Measurements from ENCODE around the gene RASGEF1C. TPM values are rescaled to one million over a fixed set of nuclear protein-coding genes. Genes with fewer than 3 reads are reported as not detected.

RASGEF1C gene
- total RNA-seq, 2 experiments from 2014 or later = not detected

- CTCF ChIA-PET = no interaction called here
- peak overlapping the region; percentile 54 for H3K27ac Mint-ChIP-seq
- H3K36me3 Mint-ChIP-seq (ENCODE audit: low read depth) = no peaks in the 10 kb centered on the region
- H3K27me3 Mint-ChIP-seq = peaks cover 29% of the 10 kb centered on the region
- no peaks in the 10 kb centered on the region for H3K9me3 Mint-ChIP-seq
- no peak for DNase-seq
- peaks cover 20% of the 10 kb centered on the region for H3K4me1 Mint-ChIP-seq
- POLR2A ChIA-PET = no interaction called here
- H3K4me3 Mint-ChIP-seq = peak overlapping the region; percentile 71
These were observed 138.1 kb downstream of the RASGEF1C start for GRCh38 chr5:180070756-180071530.

DNA sequence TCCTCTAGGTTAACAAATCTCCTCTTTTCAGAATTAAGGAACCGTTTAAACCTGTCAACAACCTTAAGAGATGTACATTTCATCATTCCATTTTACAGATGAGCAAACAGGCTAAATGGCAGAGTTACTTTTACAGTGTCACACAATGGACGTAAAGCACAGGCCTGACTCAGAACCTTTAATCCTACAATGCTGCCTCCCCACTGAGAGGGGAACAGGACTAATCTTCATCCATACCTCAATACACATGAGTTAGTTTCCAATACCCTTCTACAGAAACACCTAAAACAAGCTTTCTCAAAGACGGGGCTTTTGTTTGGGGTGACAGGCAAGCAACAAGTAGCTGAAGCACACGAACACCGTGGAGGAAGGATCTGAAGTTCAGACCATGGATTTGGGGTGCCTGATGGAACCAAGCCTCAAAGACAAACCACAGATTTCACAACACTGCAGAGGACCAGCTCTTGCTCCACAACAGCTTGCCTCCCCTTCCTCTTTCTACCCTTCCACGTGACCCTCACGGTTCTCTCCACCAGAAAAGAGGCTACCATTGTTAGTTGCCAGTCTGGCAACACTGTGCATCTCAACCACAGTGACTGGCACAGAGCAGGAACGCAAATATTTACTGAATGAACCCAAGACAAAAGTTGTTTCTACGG is 139.3 kb downstream of the RASGEF1C start:
- Mint-ChIP-seq H3K36me3 (ENCODE audit: low read depth) (no peaks in the 10 kb centered on the region), H3K27me3 (peaks cover 27% of the 10 kb centered on the region), H3K9me3 (no peaks in the 10 kb centered on the region), H3K4me3 (no peak overlapping the region), H3K4me1 (peaks cover 20% of the 10 kb centered on the region), H3K27ac (no peak overlapping the region)
- ChIA-PET CTCF (no interaction called here), POLR2A (no interaction called here)
- DNase-seq = no peak

DNA sequence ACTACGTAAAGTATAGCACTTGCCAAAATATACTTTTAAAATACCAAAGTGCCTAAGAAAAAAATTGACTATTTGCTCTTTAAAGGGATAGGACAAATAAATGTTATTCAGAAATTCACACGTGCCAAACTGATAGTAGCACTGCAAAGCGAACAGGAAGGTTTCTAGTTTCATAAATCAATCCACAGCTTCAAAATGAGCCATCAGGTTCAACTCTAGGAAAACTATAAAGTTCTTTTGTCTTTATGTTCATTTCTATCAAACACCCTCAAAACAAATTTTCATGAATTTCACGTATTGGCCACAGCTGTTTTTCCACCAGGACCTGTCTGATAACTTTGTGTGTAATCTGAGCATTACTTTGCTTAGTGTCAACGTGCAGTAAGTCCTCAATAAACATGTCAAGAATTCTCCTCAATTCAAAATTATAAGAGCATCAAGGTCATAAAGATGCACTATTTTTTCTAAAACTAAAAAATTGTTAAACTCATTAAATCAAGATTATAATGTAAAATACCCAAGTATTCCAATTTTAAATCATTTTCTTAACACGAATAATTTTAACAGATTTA is 140.4 kb downstream of the RASGEF1C start:
- Mint-ChIP-seq H3K9me3 (no peaks in the 10 kb centered on the region), H3K27me3 (peaks cover 25% of the 10 kb centered on the region), H3K4me3 (no peak overlapping the region), H3K4me1 (peaks cover 20% of the 10 kb centered on the region), H3K36me3 (ENCODE audit: low read depth) (no peaks in the 10 kb centered on the region), H3K27ac (no peak overlapping the region)
- ChIA-PET POLR2A (no interaction called here), CTCF (no interaction called here)
- no peak for DNase-seq

DNA sequence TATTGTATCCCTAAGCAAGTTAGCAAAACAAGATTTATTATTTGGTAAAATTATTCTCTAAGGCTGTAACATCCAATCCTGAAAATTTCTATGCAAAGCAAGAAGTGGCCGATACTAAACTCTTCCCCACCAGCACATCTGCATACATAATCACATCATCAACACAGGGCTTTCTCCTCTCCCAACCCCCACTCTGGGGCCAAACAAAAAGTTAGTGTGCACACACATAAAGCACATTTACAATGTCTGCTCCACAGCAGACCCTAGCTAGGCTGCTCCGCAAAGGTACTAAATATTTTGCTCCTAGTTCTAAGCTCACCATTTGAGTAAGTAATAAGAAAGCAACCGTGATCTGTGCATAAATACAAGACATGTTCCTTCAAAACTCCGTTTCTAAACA is 141.0 kb downstream of the RASGEF1C start:
- H3K4me3 Mint-ChIP-seq = no peak overlapping the region
- DNase-seq = no peak
- no peak overlapping the region for H3K27ac Mint-ChIP-seq
- ChIA-PET CTCF (no interaction called here), POLR2A (no interaction called here)
- peaks cover 20% of the 10 kb centered on the region for H3K4me1 Mint-ChIP-seq
- peaks cover 25% of the 10 kb centered on the region for H3K27me3 Mint-ChIP-seq
- H3K9me3 Mint-ChIP-seq = no peaks in the 10 kb centered on the region
- H3K36me3 Mint-ChIP-seq (ENCODE audit: low read depth) = no peaks in the 10 kb centered on the region

DNA sequence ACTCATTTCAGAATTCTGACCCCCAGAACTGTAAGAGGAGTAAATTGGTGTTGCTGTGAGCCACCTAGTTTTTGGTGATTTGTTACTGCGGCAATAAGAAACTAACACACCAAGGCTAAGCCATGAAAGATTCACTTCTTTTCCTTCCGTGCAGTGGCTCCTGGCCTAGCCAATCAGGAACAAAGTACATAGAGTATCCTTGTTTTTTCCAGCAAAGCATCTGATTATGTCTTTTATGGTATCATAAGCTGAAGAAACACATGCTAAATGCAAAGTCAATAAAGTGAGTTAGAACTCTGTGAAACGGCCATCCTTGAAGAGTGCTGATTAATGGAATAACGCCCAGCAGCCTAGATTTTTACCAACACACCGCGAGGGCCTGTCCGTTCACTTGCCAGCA is 148.8 kb downstream of the RASGEF1C start:
- CTCF ChIA-PET = no interaction called here

DNA sequence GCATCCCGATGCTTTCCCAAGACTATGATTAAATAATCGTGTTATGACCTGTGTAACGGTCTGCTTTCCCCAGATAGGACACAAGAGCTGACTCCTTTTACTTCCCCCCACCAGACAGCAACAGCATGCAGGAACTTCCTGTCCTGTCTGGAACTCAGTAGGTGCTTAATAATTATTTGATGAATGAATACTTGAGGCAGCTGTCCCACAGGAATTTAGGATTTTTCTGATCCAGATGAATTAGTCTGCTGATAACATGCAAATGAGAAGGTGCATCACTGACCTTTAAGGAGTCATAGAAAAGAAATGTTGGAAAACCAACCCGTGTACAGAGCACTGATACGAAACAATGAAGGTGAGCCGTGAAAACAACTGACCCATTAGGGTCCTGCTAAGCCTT is 149.7 kb downstream of the RASGEF1C start:
- Mint-ChIP-seq H3K27ac (no peak overlapping the region), H3K4me3 (no peak overlapping the region), H3K4me1 (no peaks in the 10 kb centered on the region), H3K36me3 (ENCODE audit: low read depth) (no peaks in the 10 kb centered on the region), H3K9me3 (no peaks in the 10 kb centered on the region), H3K27me3 (no peaks in the 10 kb centered on the region)
- ChIA-PET POLR2A (no interaction called here), CTCF (no interaction called here)
- DNase-seq = no peak

More for the DNA sequence above, 148.8 kb downstream of the RASGEF1C start:
- Mint-ChIP-seq H3K27ac (no peak overlapping the region), H3K4me1 (no peaks in the 10 kb centered on the region), H3K9me3 (no peaks in the 10 kb centered on the region), H3K4me3 (no peak overlapping the region), H3K36me3 (ENCODE audit: low read depth) (no peaks in the 10 kb centered on the region), H3K27me3 (no peaks in the 10 kb centered on the region)
- no peak for DNase-seq
- POLR2A ChIA-PET = no interaction called here

GRCh38 chr5:180056153-180056552 is 152.9 kb downstream of the RASGEF1C start:
- POLR2A ChIA-PET = no interaction called here

GRCh38 chr5:180054226-180054625 is 154.8 kb downstream of the RASGEF1C start:
- ChIA-PET POLR2A (no interaction called here), CTCF (interaction anchor here (1.4 kb wide), 1 partner anchor 9 kb away, joined by 3 read pairs; no protein-coding TSS in a partner anchor)
- Mint-ChIP-seq H3K9me3 (no peaks in the 10 kb centered on the region), H3K4me3 (no peak overlapping the region), H3K27ac (no peak overlapping the region), H3K36me3 (ENCODE audit: low read depth) (no peaks in the 10 kb centered on the region), H3K27me3 (no peaks in the 10 kb centered on the region), H3K4me1 (no peaks in the 10 kb centered on the region)
- DNase-seq = no peak

More at GRCh38 chr5:180056153-180056552, 152.9 kb downstream of the RASGEF1C start:
- Mint-ChIP-seq H3K27me3 (no peaks in the 10 kb centered on the region), H3K9me3 (no peaks in the 10 kb centered on the region), H3K4me1 (no peaks in the 10 kb centered on the region), H3K4me3 (no peak overlapping the region), H3K36me3 (ENCODE audit: low read depth) (no peaks in the 10 kb centered on the region), H3K27ac (no peak overlapping the region)
- DNase-seq = no peak
- CTCF ChIA-PET = interaction anchor here (0.7 kb wide), 1 partner anchor 296 kb away, joined by 3 read pairs; no protein-coding TSS in a partner anchor

GRCh38 chr5:180053061-180053602 is 155.9 kb downstream of the RASGEF1C start:
- H3K4me1 Mint-ChIP-seq = no peaks in the 10 kb centered on the region
- ChIA-PET CTCF (interaction anchor here (1.4 kb wide), 1 partner anchor 10 kb away, joined by 3 read pairs; no protein-coding TSS in a partner anchor), POLR2A (no interaction called here)
- H3K9me3 Mint-ChIP-seq = no peaks in the 10 kb centered on the region
- H3K27ac Mint-ChIP-seq = no peak overlapping the region
- no peak overlapping the region for H3K4me3 Mint-ChIP-seq
- no peak for DNase-seq
- no peaks in the 10 kb centered on the region for H3K36me3 Mint-ChIP-seq (ENCODE audit: low read depth)
- no peaks in the 10 kb centered on the region for H3K27me3 Mint-ChIP-seq

DNA sequence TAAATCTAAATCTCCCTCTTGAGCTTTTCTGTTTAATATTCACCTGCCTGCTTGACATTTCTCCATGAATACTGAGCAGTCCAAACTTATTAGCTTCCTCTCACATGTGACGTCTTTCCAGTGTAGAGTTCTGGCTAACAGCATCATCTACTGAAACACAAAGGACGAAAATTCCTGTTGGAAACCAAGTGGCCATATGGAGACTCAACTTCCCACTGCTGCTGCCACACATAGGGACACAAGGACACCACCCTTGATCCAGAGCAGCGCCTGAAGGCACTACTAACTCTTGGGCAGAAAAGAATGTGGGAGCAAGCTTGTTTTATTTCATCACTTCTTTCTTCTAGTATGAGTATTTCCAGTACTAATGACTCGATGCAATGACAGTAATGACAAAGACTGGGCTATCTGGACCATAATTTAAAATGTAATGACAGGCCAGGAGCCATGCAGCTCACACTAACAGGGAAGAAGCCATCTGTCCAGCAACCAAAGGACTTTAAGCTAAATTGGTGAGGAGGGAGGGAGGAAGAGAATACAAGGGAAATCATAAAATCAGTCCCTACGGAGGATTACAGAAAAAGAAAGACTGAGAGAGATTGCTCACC is 156.7 kb downstream of the RASGEF1C start:
- ChIA-PET CTCF (no interaction called here), POLR2A (no interaction called here)
- Mint-ChIP-seq H3K9me3 (no peaks in the 10 kb centered on the region), H3K27ac (no peak overlapping the region), H3K4me3 (no peak overlapping the region), H3K27me3 (no peaks in the 10 kb centered on the region), H3K36me3 (ENCODE audit: low read depth) (no peaks in the 10 kb centered on the region), H3K4me1 (no peaks in the 10 kb centered on the region)
- no peak for DNase-seq

Data from activated CD4-positive, alpha-beta T cell treated with anti-CD3 and anti-CD28 coated beads, Interleukin-2, amount 10 ng/mL, durations not matched to agents 7 days and 5 days (primary cell).